Type B pancreatic cell (in vitro differentiated cells): ENCODE measurements around the gene LEFTY2. TPM values are rescaled to one million over a fixed set of nuclear protein-coding genes. Genes with fewer than 3 reads are reported as not detected.

Source experiments
- DNase-seq: peaks from one replicate; pipeline ENCODE4 v3.0.0; 2021; ENCODE audit warnings: mixed read lengths; ENCODE audit not compliant: unreplicated experiment; ENCODE audit errors: extremely low spot score
- H3K27ac Mint-ChIP-seq: 2 replicates; pipeline ENCODE4 v1.8.0; 2021; ENCODE audit warnings: mild to moderate bottlenecking, mixed read lengths
- H3K27me3 Mint-ChIP-seq: 2 replicates; pipeline ENCODE4 v1.8.0; 2021; ENCODE audit warnings: mixed read lengths
- H3K36me3 Mint-ChIP-seq: 2 replicates; pipeline ENCODE4 v1.8.0; 2021; ENCODE audit warnings: mixed read lengths
- H3K4me1 Mint-ChIP-seq: one replicate; pipeline ENCODE4 v1.8.0; 2021; ENCODE audit warnings: mixed read lengths; ENCODE audit not compliant: unreplicated experiment
- H3K4me3 Mint-ChIP-seq: 2 replicates; pipeline ENCODE4 v1.8.0; 2021; ENCODE audit warnings: mild to moderate bottlenecking, mixed read lengths
- H3K9me3 Mint-ChIP-seq: 2 replicates; pipeline ENCODE4 v1.8.0; 2021; ENCODE audit warnings: mixed read lengths
- microRNA-seq: library from miRNA; unstranded; fragments of <30 nt; microRNA quantifications from one replicate; pipeline ENCODE4, GENCODE V29; 2020
- total RNA-seq: library from RNA; stranded (reverse); gene quantifications from 2 replicates; pipeline ENCODE4 v1.2.1, GENCODE V29; 2021; ENCODE audit warnings: low replicate concordance
- TF ChIP-seq, protein P1 (sequence below): fragments of 200-600 bp; sonication (generic); conservative IDR thresholded peaks from 2 replicates; pipeline ENCODE4 v1.5.0; 2021; ENCODE audit warnings: antibody characterized with exemption, mild to moderate bottlenecking

LEFTY2 gene
- total RNA-seq, 1 donor from 2014 or later, result not detected

GRCh38 chr1:225887030-225887314 is 54.0 kb downstream of the LEFTY2 start:
- Mint-ChIP-seq H3K4me1 (peaks cover 11% of the 10 kb centered on the region), H3K27ac (no peak overlapping the region), H3K9me3 (no peaks in the 10 kb centered on the region), H3K27me3 (peaks cover 15% of the 10 kb centered on the region), H3K36me3 (no peaks in the 10 kb centered on the region), H3K4me3 (no peak overlapping the region)
- DNase-seq, result no peak
- TF ChIP-seq, protein P1, sequence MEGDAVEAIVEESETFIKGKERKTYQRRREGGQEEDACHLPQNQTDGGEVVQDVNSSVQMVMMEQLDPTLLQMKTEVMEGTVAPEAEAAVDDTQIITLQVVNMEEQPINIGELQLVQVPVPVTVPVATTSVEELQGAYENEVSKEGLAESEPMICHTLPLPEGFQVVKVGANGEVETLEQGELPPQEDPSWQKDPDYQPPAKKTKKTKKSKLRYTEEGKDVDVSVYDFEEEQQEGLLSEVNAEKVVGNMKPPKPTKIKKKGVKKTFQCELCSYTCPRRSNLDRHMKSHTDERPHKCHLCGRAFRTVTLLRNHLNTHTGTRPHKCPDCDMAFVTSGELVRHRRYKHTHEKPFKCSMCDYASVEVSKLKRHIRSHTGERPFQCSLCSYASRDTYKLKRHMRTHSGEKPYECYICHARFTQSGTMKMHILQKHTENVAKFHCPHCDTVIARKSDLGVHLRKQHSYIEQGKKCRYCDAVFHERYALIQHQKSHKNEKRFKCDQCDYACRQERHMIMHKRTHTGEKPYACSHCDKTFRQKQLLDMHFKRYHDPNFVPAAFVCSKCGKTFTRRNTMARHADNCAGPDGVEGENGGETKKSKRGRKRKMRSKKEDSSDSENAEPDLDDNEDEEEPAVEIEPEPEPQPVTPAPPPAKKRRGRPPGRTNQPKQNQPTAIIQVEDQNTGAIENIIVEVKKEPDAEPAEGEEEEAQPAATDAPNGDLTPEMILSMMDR, result no peak

Small RNA genes within 50 kb of the gene (microRNA-seq; reads per million reads assigned to microRNA genes)
- gene MIR6741, result not detected

Other genes starting within 250 kb of the LEFTY2 start
- gene SRP9, start 163.4 kb downstream of the LEFTY2 start, total RNA-seq, result 263 and 313 TPM in 2 replicates
- 65.2 and 86.1 TPM in 2 replicates for gene EPHX1, start 131.1 kb downstream of the LEFTY2 start, total RNA-seq
- gene TMEM63A, start 58.8 kb downstream of the LEFTY2 start, total RNA-seq, result 63.3 and 78.0 TPM in 2 replicates
- 0.29 and 0.31 TPM in 2 replicates for gene LEFTY1, start 52.1 kb downstream of the LEFTY2 start, total RNA-seq
- gene PYCR2, start 17.0 kb downstream of the LEFTY2 start, total RNA-seq, result 37.8 and 46.7 TPM in 2 replicates
- 15.0 and 15.1 TPM in 2 replicates for gene SDE2, start 58.1 kb upstream of the LEFTY2 start, total RNA-seq
- gene H3-3A, start 121.5 kb upstream of the LEFTY2 start, total RNA-seq, result 684 and 873 TPM in 2 replicates
- gene ACBD3, start 245.5 kb upstream of the LEFTY2 start, total RNA-seq, result 37.4 and 56.9 TPM in 2 replicates